Neural cell (in vitro differentiated cells): ENCODE results near the gene SARS1. TPM values are rescaled to one million over a fixed set of nuclear protein-coding genes. Genes with fewer than 3 reads are reported as not detected.

Experiments
- H2AFZ ChIP-seq: fragments of 200-600, 300-800 bp; sonication (generic), shearing (Covaris generic); 2 replicates; pipeline ENCODE4 v1.6.0; 2014; ENCODE audit warnings: low read depth, mild to moderate bottlenecking, antibody characterized with exemption, low read length, moderate library complexity
- H3F3A ChIP-seq: fragments of 200-600 bp; shearing (Covaris generic); 2 replicates; pipeline ENCODE4 v1.6.1; 2016; ENCODE audit warnings: mild to moderate bottlenecking, moderate library complexity, mixed read lengths, antibody characterized with exemption, low read length; ENCODE audit not compliant: insufficient read depth, poor library complexity, severe bottlenecking
- H3K27ac ChIP-seq: fragments of 200-600, 300-800 bp; sonication (generic), shearing (Covaris generic); 2 replicates; pipeline ENCODE4 v1.5.1; 2014; ENCODE audit warnings: mild to moderate bottlenecking, low read length, moderate library complexity
- H3K27me3 ChIP-seq: fragments of 300-800, 200-600 bp; sonication (generic), shearing (Covaris generic); 2 replicates; pipeline ENCODE4 v1.6.0; 2014; ENCODE audit warnings: mild to moderate bottlenecking, low read depth, low read length, moderate library complexity; ENCODE audit not compliant: insufficient read depth
- H3K36me3 ChIP-seq: fragments of 300-800, 200-600 bp; sonication (generic), shearing (Covaris generic); 2 replicates; pipeline ENCODE4 v1.5.1; 2014; ENCODE audit warnings: mild to moderate bottlenecking, antibody characterized with exemption, low read length, moderate library complexity; ENCODE audit not compliant: insufficient read depth
- H3K4me2 ChIP-seq: fragments of 300-800, 200-600 bp; sonication (generic), shearing (Covaris generic); 2 replicates; pipeline ENCODE4 v1.6.0; 2014; ENCODE audit warnings: mild to moderate bottlenecking, low read length
- H3K4me3 ChIP-seq: fragments of 300-800, 200-600 bp; sonication (generic), shearing (Covaris generic); 2 replicates; pipeline ENCODE4 v1.5.1; 2014; ENCODE audit warnings: mild to moderate bottlenecking, low read length, moderate library complexity
- H3K79me2 ChIP-seq: fragments of 200-600 bp; shearing (Covaris generic); replicated peaks from 2 replicates; pipeline ENCODE4 v1.6.0; 2014; ENCODE audit warnings: mild to moderate bottlenecking, low read length, moderate library complexity; ENCODE audit not compliant: insufficient read depth
- H3K9ac ChIP-seq: fragments of 300-800, 200-600 bp; sonication (generic), shearing (Covaris generic); 2 replicates; pipeline ENCODE4 v1.6.1; 2016; ENCODE audit warnings: mild to moderate bottlenecking, low read length, mixed read lengths
- H3K9me2 ChIP-seq: fragments of 200-600 bp; shearing (Covaris generic); 2 replicates; pipeline ENCODE4 v1.6.1; 2016; ENCODE audit warnings: mild to moderate bottlenecking, low read length, mixed read lengths; ENCODE audit not compliant: insufficient read depth
- H3K9me3 ChIP-seq: fragments of 200-600, 300-800 bp; sonication (generic), shearing (Covaris generic); 2 replicates; pipeline ENCODE4 v1.6.1; 2016; ENCODE audit warnings: mild to moderate bottlenecking, mixed run types, low read length, moderate library complexity, mixed read lengths
- H4K20me1 ChIP-seq: fragments of 200-600 bp; shearing (Covaris generic); 2 replicates; pipeline ENCODE4 v1.6.1; 2016; ENCODE audit warnings: mild to moderate bottlenecking, mixed run types; ENCODE audit not compliant: insufficient read depth
- CTCF ChIP-seq: fragments of 450-650 bp; IDR thresholded peaks from 2 replicates; pipeline ENCODE4 v1.5.1; 2014; ENCODE audit warnings: antibody characterized with exemption, mild to moderate bottlenecking, moderate library complexity; ENCODE audit not compliant: poor library complexity, severe bottlenecking
- EP300 ChIP-seq: fragments of 450-650 bp; conservative IDR thresholded peaks from 2 replicates; pipeline ENCODE4 v1.6.1; 2014; ENCODE audit warnings: antibody characterized with exemption, mild to moderate bottlenecking, moderate library complexity; ENCODE audit not compliant: poor library complexity, severe bottlenecking
- EZH2 ChIP-seq: fragments of 200-600, 300-800 bp; shearing (Covaris generic), sonication (generic); IDR thresholded peaks from 2 replicates; pipeline ENCODE4 v1.6.1; 2014; ENCODE audit warnings: antibody characterized with exemption, low read length, borderline replicate concordance, mild to moderate bottlenecking; ENCODE audit not compliant: insufficient read depth, poor library complexity, severe bottlenecking
- MXI1 ChIP-seq: fragments of 450-650 bp; conservative IDR thresholded peaks from 2 replicates; pipeline ENCODE4 v1.6.1; 2014; ENCODE audit warnings: antibody characterized with exemption, mild to moderate bottlenecking; ENCODE audit not compliant: poor library complexity, severe bottlenecking
- POLR2AphosphoS5 ChIP-seq: IDR thresholded peaks from 2 replicates; pipeline ENCODE4 v1.6.1; 2012
- RAD21 ChIP-seq: fragments of 450-650 bp; conservative IDR thresholded peaks from 2 replicates; pipeline ENCODE4 v1.6.1; 2014; ENCODE audit warnings: antibody characterized with exemption, mild to moderate bottlenecking, moderate library complexity
- SMC3 ChIP-seq: fragments of 450-650 bp; conservative IDR thresholded peaks from 2 replicates; pipeline ENCODE4 v1.6.1; 2014; ENCODE audit warnings: antibody characterized with exemption, mild to moderate bottlenecking, moderate library complexity; ENCODE audit not compliant: poor library complexity
- TAF1 ChIP-seq: IDR thresholded peaks from 2 replicates; pipeline ENCODE4 v1.6.1; 2012; ENCODE audit warnings: low read depth
- polyA plus RNA-seq: library from polyadenylated mRNA; depleted of rRNA; stranded (reverse); fragments of >200 nt; gene quantifications from 2 replicates; pipeline ENCODE4 v1.2.3, GENCODE V29; 2014
- TF ChIP-seq, protein P1 (sequence below): IDR thresholded peaks from 2 replicates; pipeline ENCODE4 v1.6.1; 2012; ENCODE audit warnings: borderline replicate concordance

The SARS1 gene
- polyA plus RNA-seq, 1 donor from 2014 or later: 281 TPM

- H3K9me3 ChIP-seq: no peaks in the 10 kb centered on the region
- H2AFZ ChIP-seq: no peak overlapping the region
- no peaks in the 10 kb centered on the region for H3K27me3 ChIP-seq
- TF ChIP-seq SMC3 (no peak), POLR2AphosphoS5 (no peak), CTCF (no peak), TAF1 (no peak)
- H3K9ac ChIP-seq: no peak overlapping the region
- no peaks in the 10 kb centered on the region for H3F3A ChIP-seq
- H3K4me3 ChIP-seq: no peak overlapping the region
- H3K79me2 ChIP-seq: no peaks in the 10 kb centered on the region
- H3K9me2 ChIP-seq: no peaks in the 10 kb centered on the region
- H4K20me1 ChIP-seq: no peaks in the 10 kb centered on the region
- H3K36me3 ChIP-seq: no peaks in the 10 kb centered on the region
- no peak overlapping the region for H3K4me2 ChIP-seq
- H3K27ac ChIP-seq: no peak overlapping the region
Observed at GRCh38 chr1:109208836-109209463, 4.8 kb upstream of the SARS1 start.

DNA sequence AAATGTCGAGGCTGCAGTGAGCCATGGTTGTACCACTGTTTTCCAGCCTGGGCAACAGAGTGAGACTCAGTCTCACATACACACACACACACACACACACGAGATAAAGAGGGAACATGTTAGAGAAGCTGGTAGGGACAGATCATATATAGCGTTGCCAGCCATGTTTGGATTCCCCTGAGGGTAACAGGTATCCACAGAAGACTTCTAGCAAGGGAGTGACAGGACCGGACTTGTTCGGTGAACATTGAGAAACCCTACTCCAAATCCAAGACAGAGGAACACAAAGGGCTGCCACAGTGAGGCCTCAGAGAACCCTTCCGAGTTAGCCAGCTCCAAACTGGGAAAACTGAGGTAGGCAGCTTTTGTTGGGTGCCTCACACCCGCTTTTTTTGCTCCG, 3.7 kb upstream of the SARS1 start:
- Histone ChIP-seq H4K20me1 (no peaks in the 10 kb centered on the region), H2AFZ (no peak overlapping the region), H3K79me2 (peaks cover 8% of the 10 kb centered on the region), H3K4me3 (no peak overlapping the region), H3K36me3 (no peaks in the 10 kb centered on the region), H3K27me3 (no peaks in the 10 kb centered on the region), H3K9ac (no peak overlapping the region), H3K9me3 (no peaks in the 10 kb centered on the region), H3K9me2 (no peaks in the 10 kb centered on the region), H3K27ac (no peak overlapping the region), H3F3A (no peaks in the 10 kb centered on the region), H3K4me2 (no peak overlapping the region)
- TF ChIP-seq EP300 (no peak), SMC3 (no peak)

DNA sequence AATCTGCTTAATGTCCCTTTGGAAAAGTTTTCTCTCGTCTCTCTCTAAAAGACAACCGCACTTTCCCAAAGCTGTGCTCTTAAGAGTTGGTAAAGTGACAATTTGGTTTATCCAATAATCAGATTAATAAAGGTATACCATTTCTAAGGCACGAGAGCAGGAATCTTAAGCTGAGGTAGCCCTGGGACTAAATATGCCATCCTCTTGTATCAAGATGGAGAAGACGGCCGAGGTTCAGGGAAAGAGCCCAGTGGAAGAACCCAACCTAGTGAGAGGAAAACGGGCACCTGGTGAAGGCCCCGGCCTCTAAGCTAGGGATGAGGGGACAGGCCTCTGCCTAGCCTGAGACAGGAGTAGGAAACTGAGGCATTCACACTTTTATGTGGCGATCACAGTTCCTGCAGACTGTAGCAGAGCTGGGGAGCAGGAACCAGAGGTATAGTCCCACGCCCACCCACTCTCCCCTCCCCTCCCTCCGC, 334 bp upstream of the SARS1 start:
- H3K4me2 ChIP-seq: no peak overlapping the region
- H2AFZ ChIP-seq: peak overlapping the region; percentile 94
- no peaks in the 10 kb centered on the region for H3K9me3 ChIP-seq
- peak overlapping the region; percentile 98 for H3K9ac ChIP-seq
- H4K20me1 ChIP-seq: no peaks in the 10 kb centered on the region
- no peaks in the 10 kb centered on the region for H3K27me3 ChIP-seq
- H3K27ac ChIP-seq: peak overlapping the region; percentile 97
- peak overlapping the region; percentile 94 for H3K4me3 ChIP-seq
- H3K36me3 ChIP-seq: no peaks in the 10 kb centered on the region
- H3K9me2 ChIP-seq: no peaks in the 10 kb centered on the region
- TF ChIP-seq MXI1 (no peak), EZH2 (no peak), POLR2AphosphoS5 (no peak), CTCF (no peak), EP300 (no peak), RAD21 (no peak), SMC3 (no peak), TAF1 (no peak)
- TF ChIP-seq, protein P1, sequence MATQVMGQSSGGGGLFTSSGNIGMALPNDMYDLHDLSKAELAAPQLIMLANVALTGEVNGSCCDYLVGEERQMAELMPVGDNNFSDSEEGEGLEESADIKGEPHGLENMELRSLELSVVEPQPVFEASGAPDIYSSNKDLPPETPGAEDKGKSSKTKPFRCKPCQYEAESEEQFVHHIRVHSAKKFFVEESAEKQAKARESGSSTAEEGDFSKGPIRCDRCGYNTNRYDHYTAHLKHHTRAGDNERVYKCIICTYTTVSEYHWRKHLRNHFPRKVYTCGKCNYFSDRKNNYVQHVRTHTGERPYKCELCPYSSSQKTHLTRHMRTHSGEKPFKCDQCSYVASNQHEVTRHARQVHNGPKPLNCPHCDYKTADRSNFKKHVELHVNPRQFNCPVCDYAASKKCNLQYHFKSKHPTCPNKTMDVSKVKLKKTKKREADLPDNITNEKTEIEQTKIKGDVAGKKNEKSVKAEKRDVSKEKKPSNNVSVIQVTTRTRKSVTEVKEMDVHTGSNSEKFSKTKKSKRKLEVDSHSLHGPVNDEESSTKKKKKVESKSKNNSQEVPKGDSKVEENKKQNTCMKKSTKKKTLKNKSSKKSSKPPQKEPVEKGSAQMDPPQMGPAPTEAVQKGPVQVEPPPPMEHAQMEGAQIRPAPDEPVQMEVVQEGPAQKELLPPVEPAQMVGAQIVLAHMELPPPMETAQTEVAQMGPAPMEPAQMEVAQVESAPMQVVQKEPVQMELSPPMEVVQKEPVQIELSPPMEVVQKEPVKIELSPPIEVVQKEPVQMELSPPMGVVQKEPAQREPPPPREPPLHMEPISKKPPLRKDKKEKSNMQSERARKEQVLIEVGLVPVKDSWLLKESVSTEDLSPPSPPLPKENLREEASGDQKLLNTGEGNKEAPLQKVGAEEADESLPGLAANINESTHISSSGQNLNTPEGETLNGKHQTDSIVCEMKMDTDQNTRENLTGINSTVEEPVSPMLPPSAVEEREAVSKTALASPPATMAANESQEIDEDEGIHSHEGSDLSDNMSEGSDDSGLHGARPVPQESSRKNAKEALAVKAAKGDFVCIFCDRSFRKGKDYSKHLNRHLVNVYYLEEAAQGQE: no peak
- peaks cover 33% of the 10 kb centered on the region for H3K79me2 ChIP-seq
- no peaks in the 10 kb centered on the region for H3F3A ChIP-seq
